GM18907 (cell line): ENCODE measurements around the gene CD300C.
"Not testable (repeated sequence)": the region's sequence is repeated elsewhere in the genome, so short reads cannot be mapped to it uniquely, and the experiment has no call there.

ENCODE experiments used
- ATAC-seq: cut with Tn5 transposase; IDR thresholded peaks from one replicate; pipeline ENCODE4 v1.9.1; 2021; ENCODE audit warnings: mild to moderate bottlenecking, moderate library complexity; ENCODE audit not compliant: unreplicated experiment

The CD300C gene

GRCh38 chr17:74545843-74546230 is at the start of gene CD300C:
TSS of gene CD300C (minus strand) at chr17:74546115. CDS start at chr17:74545782, 333 bp downstream.
- ATAC-seq, result no peak

GRCh38 chr17:74595037-74595750 is 49.3 kb upstream of the CD300C start:
- no peak for ATAC-seq

GRCh38 chr17:74592087-74592990 is 46.4 kb upstream of the CD300C start, which contains the start of gene CD300LD:
TSS of gene CD300LD (minus strand) at chr17:74592283. CDS start at chr17:74592202, 81 bp downstream.
- no peak for ATAC-seq

- no peak for ATAC-seq
Measured at GRCh38 chr17:74591503-74591902, 45.6 kb upstream of the CD300C start.

GRCh38 chr17:74585711-74586110 is 39.8 kb upstream of the CD300C start:
- ATAC-seq, result no peak

GRCh38 chr17:74584292-74585060 is 38.6 kb upstream of the CD300C start:
- ATAC-seq, result no peak

- no peak for ATAC-seq
Measured at GRCh38 chr17:74582633-74583032, 36.7 kb upstream of the CD300C start.

- no peak for ATAC-seq
Measured at GRCh38 chr17:74579900-74580299, 34.0 kb upstream of the CD300C start.

GRCh38 chr17:74578979-74579378 is 33.1 kb upstream of the CD300C start:
- ATAC-seq, result no peak

- no peak for ATAC-seq
Measured at GRCh38 chr17:74574489-74575142, 28.7 kb upstream of the CD300C start.

- ATAC-seq, result not testable (repeated sequence)
Measured at GRCh38 chr17:74573635-74574034, 27.7 kb upstream of the CD300C start.

- ATAC-seq, result no peak
Measured at GRCh38 chr17:74573169-74573568, 27.3 kb upstream of the CD300C start.

GRCh38 chr17:74571621-74572270 is 25.8 kb upstream of the CD300C start:
- ATAC-seq, result no peak

GRCh38 chr17:74569020-74570003 is 23.4 kb upstream of the CD300C start:
- no peak for ATAC-seq

GRCh38 chr17:74568106-74568873 is 22.4 kb upstream of the CD300C start:
- no peak for ATAC-seq

GRCh38 chr17:74567397-74567796 is 21.5 kb upstream of the CD300C start, which contains the start of gene CD300H:
TSS of gene CD300H (minus strand) at chr17:74567509.
- no peak for ATAC-seq

- no peak for ATAC-seq
Measured at GRCh38 chr17:74566132-74566753, 20.3 kb upstream of the CD300C start.

- no peak for ATAC-seq
Measured at GRCh38 chr17:74565126-74565525, 19.2 kb upstream of the CD300C start.
